ENCODE data around the gene KLF13.

The KLF13 gene

GRCh38 chr15:31373970-31374369 is 47.3 kb downstream of the KLF13 start:
- TF ChIP-seq CTCF (IDR thresholded peaks at IDR 0.05; ENCODE audit: extremely low read depth, insufficient read depth, missing control alignments) = no peak
- in situ Hi-C loops (cut with MboI; ENCODE audit: low pct_unique_long_range_greater_than_20kb, low sequenced_read_pairs, unreplicated experiment) = no loop called here
- no peak for DNase-seq (ENCODE audit: low spot score)

GRCh38 chr15:31374489-31374888 is 47.9 kb downstream of the KLF13 start:
- no peak for TF ChIP-seq CTCF (IDR thresholded peaks at IDR 0.05; ENCODE audit: extremely low read depth, insufficient read depth, missing control alignments)
- in situ Hi-C loops (cut with MboI; ENCODE audit: low pct_unique_long_range_greater_than_20kb, low sequenced_read_pairs, unreplicated experiment) = no loop called here
- DNase-seq (ENCODE audit: low spot score) = no peak

GRCh38 chr15:31374986-31375385 is 48.4 kb downstream of the KLF13 start:
- in situ Hi-C loops (cut with MboI; ENCODE audit: low pct_unique_long_range_greater_than_20kb, low sequenced_read_pairs, unreplicated experiment) = no loop called here
- no peak for TF ChIP-seq CTCF (IDR thresholded peaks at IDR 0.05; ENCODE audit: extremely low read depth, insufficient read depth, missing control alignments)
- no peak for DNase-seq (ENCODE audit: low spot score)

GRCh38 chr15:31375772-31376171 is 49.1 kb downstream of the KLF13 start:
- in situ Hi-C loops (cut with MboI; ENCODE audit: low pct_unique_long_range_greater_than_20kb, low sequenced_read_pairs, unreplicated experiment) = no loop called here
- DNase-seq (ENCODE audit: low spot score) = no peak
- TF ChIP-seq CTCF (IDR thresholded peaks at IDR 0.05; ENCODE audit: extremely low read depth, insufficient read depth, missing control alignments) = no peak

- no peak for TF ChIP-seq CTCF (IDR thresholded peaks at IDR 0.05; ENCODE audit: extremely low read depth, insufficient read depth, missing control alignments)
- in situ Hi-C loops (cut with MboI; ENCODE audit: low pct_unique_long_range_greater_than_20kb, low sequenced_read_pairs, unreplicated experiment) = no loop called here
Observed at GRCh38 chr15:31376511-31376910, 49.9 kb downstream of the KLF13 start.

GRCh38 chr15:31377030-31377429 is 50.4 kb downstream of the KLF13 start:
- in situ Hi-C loops (cut with MboI; ENCODE audit: low pct_unique_long_range_greater_than_20kb, low sequenced_read_pairs, unreplicated experiment) = no loop called here
- no peak for TF ChIP-seq CTCF (IDR thresholded peaks at IDR 0.05; ENCODE audit: extremely low read depth, insufficient read depth, missing control alignments)
- no peak for DNase-seq (ENCODE audit: low spot score)

More at GRCh38 chr15:31376511-31376910, 49.9 kb downstream of the KLF13 start:
- DNase-seq (ENCODE audit: low spot score) = no peak

- no peak for TF ChIP-seq CTCF (IDR thresholded peaks at IDR 0.05; ENCODE audit: extremely low read depth, insufficient read depth, missing control alignments)
- no peak for DNase-seq (ENCODE audit: low spot score)
- in situ Hi-C loops (cut with MboI; ENCODE audit: low pct_unique_long_range_greater_than_20kb, low sequenced_read_pairs, unreplicated experiment) = no loop called here
Observed at GRCh38 chr15:31378363-31378903, 51.8 kb downstream of the KLF13 start.

All from GM13977 (cell line).